HEK293 (cell line): ENCODE data around the gene ZNF559.

Experiments
- CTCF ChIA-PET: fragments of 350-600 bp; formaldehyde crosslinking; extraction: SDS; loops from one replicate; lab custom pipeline; 2021; ENCODE audit warnings: antibody characterized with exemption; lab: Yijun Ruan, JAX
- POLR2A ChIA-PET: fragments of 300-600 bp; formaldehyde crosslinking; extraction: SDS; loops from one replicate; lab custom pipeline; 2020; ENCODE audit warnings: antibody characterized with exemption, inconsistent platforms; lab: Yijun Ruan, JAX
- H3K27ac ChIP-seq: fragments of 200-500 bp; sonication (Bioruptor generic); 2 replicates; pipeline ENCODE4 v1.5.1; 2014; ENCODE audit warnings: low read depth, low read length, control low read depth, inconsistent platforms; ENCODE audit errors: extremely low read depth
- H3K36me3 ChIP-seq, 2 experiments: fragments of 200-500 bp in 1 of 2; sonication (Bioruptor generic) in 1 of 2; 1 replicate in 1 of 2; 2 replicates in 1 of 2; pipeline ENCODE4 v1.5.1; 2014 to 2017; ENCODE audit warnings: inconsistent platforms in 2 of 2, low read length in 2 of 2; ENCODE audit not compliant: control insufficient read depth in 2 of 2, insufficient read depth in 1 of 2
- H3K4me1 ChIP-seq: fragments of 200-500 bp; sonication (Bioruptor generic); 2 replicates; pipeline ENCODE4 v1.5.1; 2014; ENCODE audit warnings: mild to moderate bottlenecking, low read length, inconsistent platforms; ENCODE audit not compliant: control insufficient read depth, insufficient read depth
- H3K4me3 ChIP-seq: 2 replicates; pipeline ENCODE4 v1.5.1; 2011; ENCODE audit warnings: low read depth, mild to moderate bottlenecking, control low read depth, low read length, moderate library complexity
- H3K9me3 ChIP-seq: fragments of 200-500 bp; sonication (Bioruptor generic); 2 replicates; pipeline ENCODE4 v1.5.1; 2014; ENCODE audit warnings: low read depth, low read length, inconsistent platforms; ENCODE audit not compliant: control insufficient read depth, insufficient read depth
- SETDB1 ChIP-seq: IDR thresholded peaks from one replicate; pipeline ENCODE4 v1.6.1; 2017; ENCODE audit warnings: mild to moderate bottlenecking, low read length, moderate library complexity, mixed read lengths; ENCODE audit not compliant: insufficient read length
- SP3 ChIP-seq: fragments of 450-650 bp; formaldehyde crosslinking; IDR thresholded peaks from 2 replicates; pipeline ENCODE4 v1.5.1; 2016; ENCODE audit warnings: missing biosample characterization, missing genetic modification characterization
- TRIM28 ChIP-seq: IDR thresholded peaks from 2 replicates; pipeline ENCODE4 v1.6.1; 2011; ENCODE audit warnings: low read length, control low read depth, borderline replicate concordance
- ZBTB48 ChIP-seq: fragments of 450-650 bp; formaldehyde crosslinking; IDR thresholded peaks from 2 replicates; pipeline ENCODE4 v1.5.1; 2016; ENCODE audit warnings: missing biosample characterization, missing genetic modification characterization
- ZNF23 ChIP-seq: fragments of 450-650 bp; formaldehyde crosslinking; IDR thresholded peaks from 2 replicates; pipeline ENCODE4 v1.5.1; 2016; ENCODE audit warnings: missing biosample characterization, missing genetic modification characterization, borderline replicate concordance
- ZNF274 ChIP-seq, 2 experiments: fragments of 200-500 bp in 1 of 2; fragments of 450-650 bp in 1 of 2; sonication (Bioruptor generic) in 1 of 2; formaldehyde crosslinking in 1 of 2; IDR thresholded peaks; 2 replicates each; pipeline versions ENCODE4 v1.5.1 to v1.6.1; 2014 to 2016; ENCODE audit warnings: borderline replicate concordance in 1 of 2, inconsistent platforms in 1 of 2, low read length in 1 of 2, missing biosample characterization in 1 of 2, missing genetic modification characterization in 1 of 2
- ZNF48 ChIP-seq: fragments of 450-650 bp; formaldehyde crosslinking; IDR thresholded peaks from 2 replicates; pipeline ENCODE4 v1.5.1; 2016; ENCODE audit warnings: missing biosample characterization, missing genetic modification characterization
- ZNF610 ChIP-seq: fragments of 450-650 bp; formaldehyde crosslinking; IDR thresholded peaks from 2 replicates; pipeline ENCODE4 v1.5.1; 2016; ENCODE audit warnings: missing biosample characterization, missing genetic modification characterization, borderline replicate concordance
- ZNF837 ChIP-seq: fragments of 450-650 bp; formaldehyde crosslinking; IDR thresholded peaks from 2 replicates; pipeline ENCODE4 v1.5.1; 2016; ENCODE audit warnings: missing biosample characterization, missing genetic modification characterization
- ZXDB ChIP-seq: fragments of 450-650 bp; formaldehyde crosslinking; IDR thresholded peaks from 2 replicates; pipeline ENCODE4 v1.5.1; 2016; ENCODE audit warnings: missing biosample characterization, missing genetic modification characterization
- TF ChIP-seq, protein P1 (sequence below): fragments of 450-650 bp; formaldehyde crosslinking; IDR thresholded peaks from 2 replicates; pipeline ENCODE4 v1.5.1; 2017; ENCODE audit warnings: missing biosample characterization, missing genetic modification characterization
- TF ChIP-seq, protein P2 (sequence below): fragments of 450-650 bp; formaldehyde crosslinking; conservative IDR thresholded peaks from 2 replicates; pipeline ENCODE4 v1.5.1; 2016; ENCODE audit warnings: low read depth, missing biosample characterization, missing genetic modification characterization
- TF ChIP-seq, protein P3 (sequence below): fragments of 450-650 bp; formaldehyde crosslinking; IDR thresholded peaks from 2 replicates; pipeline ENCODE4 v1.5.1; 2016; ENCODE audit warnings: missing biosample characterization, missing genetic modification characterization

ZNF559 gene

DNA sequence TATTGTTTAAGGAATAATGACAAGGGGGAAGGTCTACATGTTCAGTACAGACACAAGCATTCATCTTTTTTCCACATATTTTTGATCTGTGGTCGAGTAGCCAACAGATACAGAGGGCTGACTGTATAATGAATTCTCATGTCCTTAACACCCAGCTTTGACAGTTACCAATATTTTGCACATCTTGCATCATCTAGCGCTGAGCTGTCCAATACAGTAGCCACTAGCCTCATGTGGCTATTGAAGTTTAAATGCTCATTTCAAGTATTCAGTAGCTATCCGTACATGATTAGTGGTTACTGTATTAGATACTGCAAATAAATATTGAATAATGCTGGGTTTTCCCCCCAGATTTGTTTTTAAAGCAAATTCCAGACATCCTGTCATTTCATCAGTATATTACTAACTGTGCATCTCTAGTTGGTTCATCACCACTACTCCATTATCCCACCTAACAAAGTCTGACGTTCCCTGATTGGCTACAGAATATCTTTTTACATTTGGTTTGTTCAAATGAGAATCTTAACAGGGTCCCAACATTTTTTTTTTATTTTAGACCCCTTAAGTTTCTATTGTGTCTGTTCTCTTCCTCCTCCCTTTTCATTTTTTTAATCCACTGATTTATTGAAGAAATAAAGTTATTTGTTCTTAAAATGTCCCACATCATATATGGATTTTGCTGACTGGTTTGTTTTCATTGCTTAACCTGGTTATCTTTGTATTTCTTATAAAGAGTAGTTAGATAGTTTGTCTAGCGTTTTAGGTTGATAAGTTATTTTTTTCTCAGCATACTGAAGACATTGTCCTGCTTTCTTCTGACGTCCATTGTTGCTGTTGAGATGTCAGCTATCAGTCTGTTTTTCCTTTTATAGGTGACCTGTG is 47.0 kb downstream of the ZNF559 start:
- H3K36me3 ChIP-seq, result peaks cover 0 to 14% of the 10 kb centered on the region in 2 experiments; a peak in 2 of 3 replicates
- H3K4me1 ChIP-seq, result no peaks in the 10 kb centered on the region
- no peak for TF ChIP-seq SP3
- TF ChIP-seq ZXDB (tag by site-specific recombination), result no peak
- no peak for TF ChIP-seq ZBTB48 (tag by site-specific recombination)
- TF ChIP-seq, protein P1, sequence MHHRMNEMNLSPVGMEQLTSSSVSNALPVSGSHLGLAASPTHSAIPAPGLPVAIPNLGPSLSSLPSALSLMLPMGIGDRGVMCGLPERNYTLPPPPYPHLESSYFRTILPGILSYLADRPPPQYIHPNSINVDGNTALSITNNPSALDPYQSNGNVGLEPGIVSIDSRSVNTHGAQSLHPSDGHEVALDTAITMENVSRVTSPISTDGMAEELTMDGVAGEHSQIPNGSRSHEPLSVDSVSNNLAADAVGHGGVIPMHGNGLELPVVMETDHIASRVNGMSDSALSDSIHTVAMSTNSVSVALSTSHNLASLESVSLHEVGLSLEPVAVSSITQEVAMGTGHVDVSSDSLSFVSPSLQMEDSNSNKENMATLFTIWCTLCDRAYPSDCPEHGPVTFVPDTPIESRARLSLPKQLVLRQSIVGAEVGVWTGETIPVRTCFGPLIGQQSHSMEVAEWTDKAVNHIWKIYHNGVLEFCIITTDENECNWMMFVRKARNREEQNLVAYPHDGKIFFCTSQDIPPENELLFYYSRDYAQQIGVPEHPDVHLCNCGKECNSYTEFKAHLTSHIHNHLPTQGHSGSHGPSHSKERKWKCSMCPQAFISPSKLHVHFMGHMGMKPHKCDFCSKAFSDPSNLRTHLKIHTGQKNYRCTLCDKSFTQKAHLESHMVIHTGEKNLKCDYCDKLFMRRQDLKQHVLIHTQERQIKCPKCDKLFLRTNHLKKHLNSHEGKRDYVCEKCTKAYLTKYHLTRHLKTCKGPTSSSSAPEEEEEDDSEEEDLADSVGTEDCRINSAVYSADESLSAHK (tag by site-specific recombination), result no peak
- TF ChIP-seq, protein P2, sequence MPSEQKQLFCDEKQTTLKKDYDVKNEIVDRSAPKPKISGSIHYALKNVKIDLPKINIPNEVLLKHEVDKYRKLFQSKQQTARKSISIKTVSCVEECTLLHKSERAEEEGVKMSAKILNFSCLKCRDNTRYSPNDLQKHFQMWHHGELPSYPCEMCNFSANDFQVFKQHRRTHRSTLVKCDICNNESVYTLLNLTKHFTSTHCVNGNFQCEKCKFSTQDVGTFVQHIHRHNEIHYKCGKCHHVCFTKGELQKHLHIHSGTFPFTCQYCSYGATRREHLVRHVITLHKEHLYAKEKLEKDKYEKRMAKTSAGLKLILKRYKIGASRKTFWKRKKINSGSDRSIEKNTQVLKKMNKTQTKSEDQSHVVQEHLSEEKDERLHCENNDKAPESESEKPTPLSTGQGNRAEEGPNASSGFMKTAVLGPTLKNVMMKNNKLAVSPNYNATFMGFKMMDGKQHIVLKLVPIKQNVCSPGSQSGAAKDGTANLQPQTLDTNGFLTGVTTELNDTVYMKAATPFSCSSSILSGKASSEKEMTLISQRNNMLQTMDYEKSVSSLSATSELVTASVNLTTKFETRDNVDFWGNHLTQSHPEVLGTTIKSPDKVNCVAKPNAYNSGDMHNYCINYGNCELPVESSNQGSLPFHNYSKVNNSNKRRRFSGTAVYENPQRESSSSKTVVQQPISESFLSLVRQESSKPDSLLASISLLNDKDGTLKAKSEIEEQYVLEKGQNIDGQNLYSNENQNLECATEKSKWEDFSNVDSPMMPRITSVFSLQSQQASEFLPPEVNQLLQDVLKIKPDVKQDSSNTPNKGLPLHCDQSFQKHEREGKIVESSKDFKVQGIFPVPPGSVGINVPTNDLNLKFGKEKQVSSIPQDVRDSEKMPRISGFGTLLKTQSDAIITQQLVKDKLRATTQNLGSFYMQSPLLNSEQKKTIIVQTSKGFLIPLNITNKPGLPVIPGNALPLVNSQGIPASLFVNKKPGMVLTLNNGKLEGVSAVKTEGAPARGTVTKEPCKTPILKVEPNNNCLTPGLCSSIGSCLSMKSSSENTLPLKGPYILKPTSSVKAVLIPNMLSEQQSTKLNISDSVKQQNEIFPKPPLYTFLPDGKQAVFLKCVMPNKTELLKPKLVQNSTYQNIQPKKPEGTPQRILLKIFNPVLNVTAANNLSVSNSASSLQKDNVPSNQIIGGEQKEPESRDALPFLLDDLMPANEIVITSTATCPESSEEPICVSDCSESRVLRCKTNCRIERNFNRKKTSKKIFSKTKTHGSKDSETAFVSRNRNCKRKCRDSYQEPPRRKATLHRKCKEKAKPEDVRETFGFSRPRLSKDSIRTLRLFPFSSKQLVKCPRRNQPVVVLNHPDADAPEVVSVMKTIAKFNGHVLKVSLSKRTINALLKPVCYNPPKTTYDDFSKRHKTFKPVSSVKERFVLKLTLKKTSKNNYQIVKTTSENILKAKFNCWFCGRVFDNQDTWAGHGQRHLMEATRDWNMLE, result no peak
- TF ChIP-seq, protein P3, sequence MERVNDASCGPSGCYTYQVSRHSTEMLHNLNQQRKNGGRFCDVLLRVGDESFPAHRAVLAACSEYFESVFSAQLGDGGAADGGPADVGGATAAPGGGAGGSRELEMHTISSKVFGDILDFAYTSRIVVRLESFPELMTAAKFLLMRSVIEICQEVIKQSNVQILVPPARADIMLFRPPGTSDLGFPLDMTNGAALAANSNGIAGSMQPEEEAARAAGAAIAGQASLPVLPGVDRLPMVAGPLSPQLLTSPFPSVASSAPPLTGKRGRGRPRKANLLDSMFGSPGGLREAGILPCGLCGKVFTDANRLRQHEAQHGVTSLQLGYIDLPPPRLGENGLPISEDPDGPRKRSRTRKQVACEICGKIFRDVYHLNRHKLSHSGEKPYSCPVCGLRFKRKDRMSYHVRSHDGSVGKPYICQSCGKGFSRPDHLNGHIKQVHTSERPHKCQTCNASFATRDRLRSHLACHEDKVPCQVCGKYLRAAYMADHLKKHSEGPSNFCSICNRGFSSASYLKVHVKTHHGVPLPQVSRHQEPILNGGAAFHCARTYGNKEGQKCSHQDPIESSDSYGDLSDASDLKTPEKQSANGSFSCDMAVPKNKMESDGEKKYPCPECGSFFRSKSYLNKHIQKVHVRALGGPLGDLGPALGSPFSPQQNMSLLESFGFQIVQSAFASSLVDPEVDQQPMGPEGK (tag by site-specific recombination), result no peak
- TF ChIP-seq TRIM28, result no peak
- TF ChIP-seq ZNF837, result no peak
- TF ChIP-seq ZNF48 (tag by site-specific recombination), result no peak
- TF ChIP-seq ZNF23 (tag by site-specific recombination), result no peak
- TF ChIP-seq, all 188 proteins: peak for 0
- Histone ChIP-seq H3K9me3 (no peaks in the 10 kb centered on the region; the same call in 1 of the 2 replicates), H3K4me3 (no peak overlapping the region), H3K27ac (no peak overlapping the region)
- POLR2A ChIA-PET, result no interaction called here
- CTCF ChIA-PET, result no interaction called here

DNA sequence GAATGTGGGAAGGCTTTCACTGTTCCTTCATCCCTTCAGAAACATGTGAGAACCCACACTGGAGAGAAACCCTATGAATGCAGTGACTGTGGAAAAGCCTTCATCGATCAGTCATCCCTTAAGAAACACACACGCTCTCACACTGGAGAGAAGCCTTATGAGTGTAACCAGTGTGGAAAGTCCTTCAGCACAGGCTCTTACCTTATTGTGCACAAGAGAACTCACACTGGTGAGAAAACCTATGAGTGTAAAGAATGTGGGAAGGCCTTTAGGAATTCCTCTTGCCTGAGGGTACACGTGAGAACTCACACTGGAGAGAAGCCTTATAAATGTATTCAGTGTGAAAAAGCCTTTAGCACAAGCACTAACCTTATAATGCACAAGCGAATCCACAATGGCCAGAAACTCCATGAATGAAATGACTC is 57.4 kb downstream of the ZNF559 start:
- H3K4me3 ChIP-seq, result no peak overlapping the region
- ChIA-PET POLR2A (no interaction called here), CTCF (no interaction called here)
- TF ChIP-seq ZNF610 (tag by site-specific recombination), result no peak
- peak; percentile 100 for TF ChIP-seq TRIM28
- peak; percentile 99 for TF ChIP-seq SETDB1
- peak; percentile 92 for TF ChIP-seq ZNF274 (IDR thresholded peaks at IDR 0.05; ENCODE audit: low read length)
- TF ChIP-seq ZNF274 (tag by site-specific recombination; IDR thresholded peaks at IDR 0.05; ENCODE audit: borderline replicate concordance), result peak; percentile 97
- H3K27ac ChIP-seq, result no peak overlapping the region
- H3K4me1 ChIP-seq, result no peaks in the 10 kb centered on the region
- H3K9me3 ChIP-seq, result peaks cover 2% of the 10 kb centered on the region; the same call in 1 of the 2 replicates
- H3K36me3 ChIP-seq, result peaks cover 6 to 73% of the 10 kb centered on the region in 2 experiments
